GM21367 (cell line): ENCODE measurements around the gene HOTAIR.

ENCODE experiments used
- ATAC-seq: cut with Tn5 transposase; IDR thresholded peaks from one replicate; pipeline ENCODE4 v1.9.1; 2021; ENCODE audit not compliant: unreplicated experiment

Gene HOTAIR

GRCh38 chr12:53949631-53950436, 24.9 kb downstream of the HOTAIR start:
- ATAC-seq, result no peak

- no peak for ATAC-seq
Observed at GRCh38 chr12:53948650-53949593, 25.8 kb downstream of the HOTAIR start.

DNA sequence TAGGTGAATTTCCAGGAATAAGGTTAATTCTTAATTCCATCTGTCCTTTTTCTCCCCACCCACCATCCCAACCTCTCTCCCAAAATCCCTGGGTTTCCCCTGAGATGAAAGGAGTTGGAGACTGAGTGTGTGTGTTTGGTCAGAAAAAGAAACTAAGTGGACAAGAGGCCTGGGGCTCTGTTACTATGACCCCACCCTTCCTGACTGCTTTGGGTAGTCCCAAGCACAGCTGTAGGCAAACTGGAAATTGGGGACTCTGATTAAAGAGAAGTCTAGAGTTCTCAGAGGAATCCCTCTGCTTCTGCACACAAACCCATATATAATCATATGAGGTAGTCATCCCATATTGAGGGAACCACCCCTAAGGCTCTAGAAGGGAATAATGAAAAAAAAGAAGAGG, 27.0 kb downstream of the HOTAIR start:
- ATAC-seq, result no peak

- no peak for ATAC-seq
Observed at GRCh38 chr12:53944907-53945847, 29.6 kb downstream of the HOTAIR start.

DNA sequence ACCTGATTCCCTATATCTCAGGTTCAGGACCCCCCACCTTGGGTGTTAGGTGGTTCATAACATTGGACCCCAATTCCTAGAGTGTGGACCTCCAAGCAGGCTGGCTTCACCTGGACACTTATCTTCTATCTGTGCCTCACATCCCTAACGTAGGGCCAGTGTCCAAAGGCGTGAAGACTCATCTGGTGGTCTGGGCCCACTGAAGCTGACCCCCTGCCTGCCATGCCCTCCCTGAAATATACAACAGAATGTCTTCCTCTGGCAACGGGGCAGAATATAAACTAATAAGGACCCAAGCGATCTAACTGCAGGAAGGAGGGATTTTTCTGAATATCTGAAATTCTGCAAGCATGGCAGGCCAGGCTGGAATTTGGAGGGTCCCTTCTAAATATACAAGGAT, 30.5 kb downstream of the HOTAIR start:
- no peak for ATAC-seq

DNA sequence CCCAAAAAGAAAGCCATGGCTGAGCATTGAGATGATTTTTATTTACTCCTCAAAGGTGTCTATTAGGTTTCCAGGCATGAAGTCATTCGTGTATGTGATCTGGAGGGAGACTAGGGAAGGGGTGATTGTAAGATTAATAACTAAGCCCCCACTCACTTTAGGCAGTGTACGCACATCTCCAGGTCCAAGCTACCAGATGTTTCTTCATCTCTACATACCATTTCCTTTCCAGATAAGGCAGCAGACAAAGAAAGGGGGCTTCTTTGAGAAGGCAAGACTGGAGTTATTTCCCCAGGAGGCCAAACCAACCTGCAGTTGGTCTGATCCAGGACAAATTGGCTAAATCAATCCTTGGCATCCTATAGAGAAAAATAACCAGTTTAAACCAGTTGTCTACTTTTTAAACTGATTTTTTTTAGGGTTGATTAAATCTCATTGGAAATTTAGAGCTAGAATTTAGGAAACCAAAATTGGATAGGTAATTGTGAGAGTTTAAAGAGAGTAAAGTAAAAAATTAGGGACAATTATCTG, 32.2 kb downstream of the HOTAIR start:
- no peak for ATAC-seq

DNA sequence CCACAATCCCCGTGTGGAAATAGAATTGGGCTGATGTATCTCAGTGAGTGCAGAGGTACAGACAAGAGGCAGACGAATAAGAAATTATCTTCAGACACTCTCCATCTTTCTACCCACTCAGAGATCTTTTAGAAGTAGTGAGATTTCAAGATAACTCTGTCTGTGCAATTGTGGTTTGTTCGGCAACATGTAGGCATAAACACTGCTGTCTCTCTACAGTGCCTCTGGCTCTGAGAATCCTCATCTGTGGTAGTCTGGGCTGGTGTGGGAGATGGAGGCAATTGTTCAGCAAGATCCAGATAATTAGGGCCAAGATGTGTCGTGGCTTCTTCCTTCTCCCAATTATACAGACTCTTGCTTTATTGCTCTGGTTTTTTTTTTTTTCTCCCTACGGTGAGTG, 33.0 kb downstream of the HOTAIR start:
- ATAC-seq, result no peak

- ATAC-seq, result no peak
Observed at GRCh38 chr12:53941187-53941586, 33.6 kb downstream of the HOTAIR start.

GRCh38 chr12:53940443-53941014, 34.2 kb downstream of the HOTAIR start:
- ATAC-seq, result no peak

DNA sequence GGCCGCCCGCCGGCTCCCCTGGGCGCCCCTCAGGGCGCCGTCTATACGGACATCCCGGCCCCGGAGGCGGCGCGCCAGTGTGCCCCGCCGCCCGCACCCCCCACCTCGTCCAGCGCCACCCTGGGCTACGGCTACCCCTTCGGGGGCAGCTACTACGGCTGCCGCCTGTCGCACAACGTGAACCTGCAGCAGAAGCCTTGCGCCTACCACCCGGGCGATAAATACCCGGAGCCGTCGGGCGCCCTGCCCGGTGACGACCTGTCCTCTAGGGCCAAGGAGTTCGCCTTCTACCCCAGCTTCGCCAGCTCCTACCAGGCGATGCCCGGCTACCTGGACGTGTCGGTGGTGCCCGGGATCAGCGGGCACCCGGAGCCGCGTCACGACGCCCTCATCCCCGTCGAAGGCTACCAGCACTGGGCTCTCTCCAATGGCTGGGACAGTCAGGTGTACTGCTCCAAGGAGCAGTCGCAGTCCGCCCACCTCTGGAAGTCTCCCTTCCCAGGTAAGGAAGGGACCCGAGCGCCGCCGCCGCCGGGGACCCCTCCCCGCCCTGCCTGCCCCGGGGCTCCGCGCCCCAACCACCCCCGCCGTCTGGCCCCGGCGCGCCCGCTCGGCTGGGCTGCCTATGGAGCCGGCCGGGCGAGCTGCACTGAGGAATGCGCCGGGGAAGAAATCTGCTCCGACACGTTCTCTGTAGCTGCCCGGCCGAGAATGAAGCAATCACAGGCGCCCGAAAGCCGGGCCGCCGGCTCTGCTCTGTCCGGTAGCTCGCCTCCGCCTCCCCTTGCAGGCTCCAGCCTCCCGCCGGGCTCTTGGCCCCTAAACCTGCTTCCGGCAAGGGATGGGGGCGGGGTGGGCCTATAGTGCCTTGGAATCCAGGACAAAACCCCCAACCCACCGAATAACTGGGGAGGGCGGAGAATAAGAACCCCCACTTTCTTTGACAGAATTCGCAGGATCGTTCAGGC, 35.3 kb downstream of the HOTAIR start:
- no peak for ATAC-seq

GRCh38 chr12:53938326-53939140, 36.2 kb downstream of the HOTAIR start, which contains the start of gene HOXC13:
Gene HOXC13, plus strand, starts transcription at chr12:53938831. Its CDS starts 76 bp downstream, at chr12:53938907.
- ATAC-seq, result no peak

- no peak for ATAC-seq
Observed at GRCh38 chr12:53937596-53938325, 37.0 kb downstream of the HOTAIR start.

GRCh38 chr12:53937099-53937498, 37.7 kb downstream of the HOTAIR start:
- ATAC-seq, result no peak

DNA sequence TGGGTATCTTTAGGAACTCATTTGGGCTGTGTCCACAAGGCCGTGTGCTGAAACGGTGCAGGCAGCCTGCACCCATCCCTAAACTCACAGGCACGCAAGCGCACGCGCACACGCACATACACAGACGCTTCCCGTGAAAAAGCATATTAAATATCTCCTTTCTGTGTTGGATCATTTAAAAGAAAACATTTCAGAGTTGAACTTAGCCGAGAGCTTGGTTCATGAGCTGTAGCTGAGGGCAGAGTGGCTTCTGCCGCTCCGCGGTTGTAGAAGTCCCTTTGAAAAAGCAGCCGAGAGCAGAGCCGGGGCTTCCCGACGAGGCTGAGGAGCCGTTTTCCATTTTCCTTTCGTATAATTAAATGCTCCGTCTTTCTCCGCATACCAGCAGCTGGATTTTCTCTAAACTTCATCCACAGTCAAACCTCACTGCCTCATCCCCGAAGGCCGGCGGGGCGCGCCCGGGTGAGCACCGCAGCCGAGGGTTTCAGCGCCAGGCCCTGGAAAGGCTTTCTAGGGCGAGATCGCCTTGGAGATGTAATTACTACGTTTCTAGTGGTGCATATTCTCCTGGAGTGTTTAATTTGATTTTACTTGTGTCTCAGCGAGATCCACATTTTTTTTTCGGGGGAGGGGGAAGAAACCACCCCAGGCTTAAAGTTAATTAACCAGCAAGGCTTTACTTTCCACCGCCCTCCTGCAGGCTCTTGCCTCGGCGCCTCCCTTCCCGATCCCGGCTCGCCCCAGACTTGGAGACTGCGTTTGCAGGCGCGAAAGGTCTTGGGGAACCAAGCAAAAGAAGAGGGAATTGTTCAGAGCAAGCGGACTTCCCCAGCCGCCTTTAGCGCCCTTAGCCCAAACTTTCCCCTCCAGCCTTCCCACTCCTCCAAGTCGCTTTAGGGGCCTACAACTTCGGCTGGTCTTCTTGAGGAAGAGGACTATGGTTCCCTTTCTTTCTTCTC, 39.1 kb downstream of the HOTAIR start:
- ATAC-seq, result no peak

GRCh38 chr12:53932915-53933314, 41.8 kb downstream of the HOTAIR start:
- no peak for ATAC-seq

DNA sequence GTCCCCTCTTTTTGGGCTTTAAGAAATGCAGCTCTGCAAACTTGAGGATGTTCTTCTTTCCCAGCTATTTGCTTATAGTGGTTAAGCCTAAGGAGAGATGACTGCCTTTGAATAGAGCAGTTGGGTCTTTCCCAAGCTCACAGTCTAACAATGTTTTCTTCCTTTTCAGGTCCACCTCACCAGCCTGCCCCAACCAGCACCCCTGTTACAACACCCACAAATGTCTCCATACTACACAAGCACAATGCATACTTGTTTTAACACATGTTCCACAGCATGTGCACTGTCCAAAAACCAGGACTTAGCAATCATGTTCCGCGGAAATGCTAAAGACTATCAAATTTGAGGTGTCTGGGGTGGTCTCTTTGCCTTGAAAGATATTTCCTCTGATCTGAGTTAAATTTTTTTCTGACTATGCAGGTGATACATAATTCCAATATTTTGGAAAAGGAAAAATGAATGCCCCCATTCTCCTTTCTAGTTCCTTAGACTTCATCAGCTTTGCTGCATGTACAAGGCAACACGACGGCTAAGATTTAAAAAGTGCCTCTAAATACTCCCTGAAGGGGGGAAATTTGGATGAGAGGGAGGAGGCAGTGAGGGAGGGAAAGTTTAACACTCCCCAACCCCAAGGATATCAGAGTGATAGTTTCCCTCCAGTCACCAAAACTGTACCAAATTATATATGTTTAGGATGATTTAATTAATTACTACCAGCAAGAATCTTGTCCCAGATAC, 42.7 kb downstream of the HOTAIR start:
- no peak for ATAC-seq
